Stimulated activated CD4-positive, alpha-beta T cell treated with anti-CD3 and anti-CD28 coated beads, Interleukin-2, amount 100 ng/mL, for 4 hours (primary cell): Measurements from ENCODE around the gene OXSM.

Source experiments
- DNase-seq: peaks from one replicate; pipeline ENCODE4 v3.0.0-alpha.2; 2020; ENCODE audit warnings: low read depth

OXSM gene

GRCh38 chr3:25804676-25805075, 14.8 kb downstream of the OXSM start:
- DNase-seq = no peak

GRCh38 chr3:25812644-25813043, 22.8 kb downstream of the OXSM start:
- DNase-seq = no peak

GRCh38 chr3:25817107-25817506, 27.2 kb downstream of the OXSM start:
- no peak for DNase-seq

GRCh38 chr3:25817638-25818037, 27.7 kb downstream of the OXSM start:
- DNase-seq = no peak

GRCh38 chr3:25818335-25818734, 28.4 kb downstream of the OXSM start:
- no peak for DNase-seq

- no peak for DNase-seq
Observed at GRCh38 chr3:25820366-25820765, 30.5 kb downstream of the OXSM start.

- DNase-seq = no peak
Observed at GRCh38 chr3:25820816-25821486, 31.1 kb downstream of the OXSM start.

- DNase-seq = no peak
Observed at GRCh38 chr3:25821746-25822573, 32.1 kb downstream of the OXSM start.

- DNase-seq = no peak
Observed at GRCh38 chr3:25823314-25823713, 33.4 kb downstream of the OXSM start.

- DNase-seq = no peak
Observed at GRCh38 chr3:25826510-25826909, 36.6 kb downstream of the OXSM start.

GRCh38 chr3:25830373-25831280, 40.7 kb downstream of the OXSM start:
- DNase-seq = no peak

- DNase-seq = no peak
Observed at GRCh38 chr3:25831578-25831977, 41.7 kb downstream of the OXSM start.

- DNase-seq = no peak
Observed at GRCh38 chr3:25834346-25834745, 44.5 kb downstream of the OXSM start.

GRCh38 chr3:25836579-25836978, 46.7 kb downstream of the OXSM start:
- DNase-seq = no peak

GRCh38 chr3:25837038-25837437, 47.1 kb downstream of the OXSM start:
- no peak for DNase-seq

- DNase-seq = no peak
Observed at GRCh38 chr3:25840099-25840498, 50.2 kb downstream of the OXSM start.

- DNase-seq = no peak
Observed at GRCh38 chr3:25843332-25843731, 53.4 kb downstream of the OXSM start.
